ENCODE measurements around the gene RASSF5.

- no peak for TF ChIP-seq GATA3 (IDR thresholded peaks at IDR 0.05; ENCODE audit: low read depth, low read length)
- no peak for TF ChIP-seq GATA2 (IDR thresholded peaks at IDR 0.05; ENCODE audit: low read depth, low read length)
Measured at GRCh38 chr1:206464456-206464964, 42.8 kb upstream of the RASSF5 start.

All from SH-SY5Y (cell line).